ENCODE data around the gene VAMP3. TPM values are rescaled to one million over a fixed set of nuclear protein-coding genes. Genes with fewer than 3 reads are reported as not detected.
"Not testable (repeated sequence)": the region's sequence is repeated elsewhere in the genome, so short reads cannot be mapped to it uniquely, and the experiment has no call there.

VAMP3 gene
- polyA plus RNA-seq, 1 experiment: 177 TPM

GRCh38 chr1:7783826-7784491 lies 12.9 kb downstream of the VAMP3 start, which contains the start of gene PER3:
TSS of gene PER3 (plus strand) at chr1:7784291. CDS start at chr1:7784878, 587 bp downstream.
- ChIA-PET POLR2A (no interaction called here), CTCF (interaction anchor here (1.0 kb wide), 1 partner anchor 31 kb away, joined by 5 read pairs; no protein-coding TSS in a partner anchor)
- Histone ChIP-seq H3K9me3 (ENCODE audit: control insufficient read depth, insufficient read depth, low read length) (peaks cover 4% of the 10 kb centered on the region; the same call in 1 of the 2 replicates), H3K27ac (ENCODE audit: low read depth, low read length) (no peak within 1 kb of the TSS), H3K27me3 (ENCODE audit: control insufficient read depth, insufficient read depth, low read length) (no peaks in the 10 kb centered on the region), H3K4me3 (ENCODE audit: low read depth, low read length) (peak within 1 kb of the TSS; percentile 61)
- TF ChIP-seq CTCF (IDR thresholded peaks at IDR 0.05; ENCODE audit: low read depth, low read length): no peak
- peak; percentile 90 for DNase-seq (ENCODE audit: low read depth, low spot score)

GRCh38 chr1:7784492-7785071 lies 13.5 kb downstream of the VAMP3 start:
- Histone ChIP-seq H3K27ac (ENCODE audit: low read depth, low read length) (no peak overlapping the region), H3K4me3 (ENCODE audit: low read depth, low read length) (peak overlapping the region; percentile 55), H3K27me3 (ENCODE audit: control insufficient read depth, insufficient read depth, low read length) (no peaks in the 10 kb centered on the region), H3K9me3 (ENCODE audit: control insufficient read depth, insufficient read depth, low read length) (peaks cover 4% of the 10 kb centered on the region; the same call in 1 of the 2 replicates)
- no peak for DNase-seq (ENCODE audit: low read depth, low spot score)
- ChIA-PET CTCF (no interaction called here), POLR2A (no interaction called here)
- no peak for TF ChIP-seq CTCF (IDR thresholded peaks at IDR 0.05; ENCODE audit: low read depth, low read length)

GRCh38 chr1:7785108-7785507 lies 14.0 kb downstream of the VAMP3 start:
- no peak for TF ChIP-seq CTCF (IDR thresholded peaks at IDR 0.05; ENCODE audit: low read depth, low read length)
- H3K27ac ChIP-seq (ENCODE audit: low read depth, low read length): no peak overlapping the region
- no peak for DNase-seq (ENCODE audit: low read depth, low spot score)
- ChIA-PET POLR2A (no interaction called here), CTCF (no interaction called here)
- H3K9me3 ChIP-seq (ENCODE audit: control insufficient read depth, insufficient read depth, low read length): peaks cover 4% of the 10 kb centered on the region
- no peaks in the 10 kb centered on the region for H3K27me3 ChIP-seq (ENCODE audit: control insufficient read depth, insufficient read depth, low read length)
- H3K4me3 ChIP-seq (ENCODE audit: low read depth, low read length): peak overlapping the region; percentile 55; the same call in 1 of the 2 replicates

- POLR2A ChIA-PET: interaction anchor here (0.5 to 0.6 kb wide), 3 partner anchors 11 to 498 kb away, joined by 3 to 4 read pairs (median 4); no protein-coding TSS in a partner anchor
- CTCF ChIA-PET: interaction anchor here (0.8 kb wide), 1 partner anchor 22 kb away, joined by 4 read pairs; no protein-coding TSS in a partner anchor
- H3K4me3 ChIP-seq (ENCODE audit: low read depth, low read length): no peak overlapping the region
- peaks cover 14% of the 10 kb centered on the region for H3K9me3 ChIP-seq (ENCODE audit: control insufficient read depth, insufficient read depth, low read length)
- no peaks in the 10 kb centered on the region for H3K27me3 ChIP-seq (ENCODE audit: control insufficient read depth, insufficient read depth, low read length)
- no peak for DNase-seq (ENCODE audit: low read depth, low spot score)
- no peak for TF ChIP-seq CTCF (IDR thresholded peaks at IDR 0.05; ENCODE audit: low read depth, low read length)
- H3K27ac ChIP-seq (ENCODE audit: low read depth, low read length): no peak overlapping the region
Measured at GRCh38 chr1:7786795-7787194, 15.7 kb downstream of the VAMP3 start.

- no peak for TF ChIP-seq CTCF (IDR thresholded peaks at IDR 0.05; ENCODE audit: low read depth, low read length)
- DNase-seq (ENCODE audit: low read depth, low spot score): no peak
- Histone ChIP-seq H3K27ac (ENCODE audit: low read depth, low read length) (no peak overlapping the region), H3K27me3 (ENCODE audit: control insufficient read depth, insufficient read depth, low read length) (no peaks in the 10 kb centered on the region), H3K4me3 (ENCODE audit: low read depth, low read length) (no peak overlapping the region), H3K9me3 (ENCODE audit: control insufficient read depth, insufficient read depth, low read length) (peaks cover 12% of the 10 kb centered on the region)
- ChIA-PET POLR2A (no interaction called here), CTCF (no interaction called here)
Measured at GRCh38 chr1:7789828-7790227, 18.7 kb downstream of the VAMP3 start.

GRCh38 chr1:7791027-7791426 lies 19.9 kb downstream of the VAMP3 start:
- H3K4me3 ChIP-seq (ENCODE audit: low read depth, low read length); CTCF ChIA-PET; DNase-seq (ENCODE audit: low read depth, low spot score); H3K27ac ChIP-seq (ENCODE audit: low read depth, low read length); H3K27me3 ChIP-seq (ENCODE audit: control insufficient read depth, insufficient read depth, low read length); POLR2A ChIA-PET: not testable (repeated sequence)
- H3K9me3 ChIP-seq (ENCODE audit: control insufficient read depth, insufficient read depth, low read length): peaks cover 10% of the 10 kb centered on the region; the same call in 1 of the 2 replicates
